Measurements from ENCODE around the gene NEK6. TPM values are rescaled to one million over a fixed set of nuclear protein-coding genes. Genes with fewer than 3 reads are reported as not detected.

NEK6 gene
- total and polyA plus RNA-seq, 9 of the 15 experiments (the other 6 are each of a cell fraction or from before 2014, with no cell fraction given), result 3.1 to 19.0 (median 8.4) TPM

GRCh38 chr9:124398191-124398935 lies 140.6 kb downstream of the NEK6 start:
- BruUV-seq (replicated peaks), result no TSS peak
- H3K9me1 ChIP-seq (ENCODE audit: control insufficient read depth, insufficient read depth, low read length), result no peaks in the 10 kb centered on the region
- POLR2A ChIA-PET, result interaction anchor here (0.6 to 2.2 kb wide), 8 partner anchors 10 to 1499 kb away, joined by 3 to 10 read pairs (median 4); partner anchors contain the start of gene PSMB7
- DNase-seq (ENCODE audit: extremely low read depth in 1 of 4, low spot score in 3 of 4), result no peak
- intact Hi-C loops (cut with micrococcal nuclease) (no loop called here), in situ Hi-C loops (cut with MboI) (no loop called here)
- no peaks in the 10 kb centered on the region for H3K9me3 ChIP-seq (replicated peaks; ENCODE audit: control insufficient read depth, insufficient read depth, low read depth, low read length)
- no peak for TF ChIP-seq CLOCK (CRISPR knock-in tag; IDR thresholded peaks at IDR 0.05; ENCODE audit: borderline replicate concordance)
- TF ChIP-seq ZNF316 (IDR thresholded peaks at IDR 0.05), result no peak
- TF ChIP-seq ZNF77 (CRISPR knock-in tag; IDR thresholded peaks at IDR 0.05), result no peak
- TF ChIP-seq TEAD2 (tag; IDR thresholded peaks at IDR 0.05), result no peak
- no peak for TF ChIP-seq KLF10 (CRISPR knock-in tag; IDR thresholded peaks at IDR 0.05)
- TF ChIP-seq SFPQ (IDR thresholded peaks at IDR 0.05; ENCODE audit: low read depth, low read length), result no peak
- TF ChIP-seq SLC30A9 (CRISPR knock-in tag; IDR thresholded peaks at IDR 0.05), result no peak
- no peak for TF ChIP-seq MAZ (CRISPR knock-in tag; conservative IDR thresholded peaks at IDR 0.05 in 1 of 2, IDR thresholded peaks at IDR 0.05 in 1 of 2)
- no peak for TF ChIP-seq NRF1 (conservative IDR thresholded peaks at IDR 0.05 in 1 of 2, IDR thresholded peaks at IDR 0.05 in 1 of 2)
- TF ChIP-seq ZNF282 (CRISPR knock-in tag; IDR thresholded peaks at IDR 0.05), result no peak
- TF ChIP-seq U2AF2 (optimal IDR thresholded peaks at IDR 0.05; ENCODE audit: low read depth, low read length), result no peak
- TF ChIP-seq ARID3B (CRISPR knock-in tag; IDR thresholded peaks at IDR 0.05; ENCODE audit: borderline replicate concordance), result no peak
- no peak for TF ChIP-seq TCF7 (IDR thresholded peaks at IDR 0.05; ENCODE audit: borderline replicate concordance)
- no peak for TF ChIP-seq XRCC3 (IDR thresholded peaks at IDR 0.05)
- no peak overlapping the region for H3K9ac ChIP-seq (ENCODE audit: insufficient read depth in 1 of 2, low read depth in 2 of 2, low read length in 2 of 2)
- no peak overlapping the region for H3K27ac ChIP-seq (ENCODE audit: extremely low read depth, low read depth, low read length)
- no peak overlapping the region for H3K4me2 ChIP-seq (ENCODE audit: insufficient read depth, low read length)
- no peak overlapping the region for H2AFZ ChIP-seq (ENCODE audit: low read depth, low read length)
- peaks cover 92% of the 10 kb centered on the region for H3K79me2 ChIP-seq (ENCODE audit: control insufficient read depth, insufficient read depth, low read length)
- peaks cover 36% of the 10 kb centered on the region; the same call in 1 of the 2 replicates for H4K20me1 ChIP-seq (replicated peaks; ENCODE audit: control insufficient read depth, insufficient read depth, low read length)
- CTCF ChIA-PET (ENCODE audit: low intra/inter-chr PET ratio), result no interaction called here
- H3K27me3 ChIP-seq (ENCODE audit: control insufficient read depth in 2 of 2, insufficient read depth in 2 of 2, low read length in 2 of 2), result no peaks in the 10 kb centered on the region
- 89% methylated on average over 7 of the region's 8 CpGs for WGBS (ENCODE audit: insufficient coverage, low coverage, missing lambda C conversion rate)
- FAIRE-seq, result no peak
- no peak for ATAC-seq
- H3K36me3 ChIP-seq (ENCODE audit: control insufficient read depth, insufficient read depth, low read length), result peaks cover 95% of the 10 kb centered on the region
- peaks cover 5 to 7% of the 10 kb centered on the region in 2 experiments; a peak in 3 of 5 replicates for H3K4me1 ChIP-seq (replicated peaks in 1 of 2; ENCODE audit: control insufficient read depth in 2 of 2, insufficient read depth in 2 of 2, low read length in 2 of 2)
- H3K4me3 ChIP-seq, result no peak overlapping the region

Data from K562 (cell line).